OCI-LY7 (cell line): Measurements from ENCODE around the gene THRB. TPM values are rescaled to one million over a fixed set of nuclear protein-coding genes. Genes with fewer than 3 reads are reported as not detected.

Source experiments
- BruUV-seq: library from RNA; stranded (reverse); fragments of 400-500 nt; replicated peaks from 2 replicates; lab custom pipeline; 2021; lab: Mats Ljungman, UMichigan
- CTCF ChIA-PET: fragments of 300-600 bp; sonication (Branson Sonifier 250); formaldehyde crosslinking; loops from one replicate; lab custom pipeline; 2022; ENCODE audit warnings: antibody characterized with exemption; ENCODE audit not compliant: unreplicated experiment; lab: Charles Lee
- POLR2A ChIA-PET: fragments of 300-600 bp; sonication (Branson Sonifier 250); formaldehyde crosslinking; loops from one replicate; lab custom pipeline; 2022; ENCODE audit warnings: antibody characterized with exemption; lab: Charles Lee
- DNase-seq: peaks from one replicate; pipeline ENCODE4 v3.0.0-alpha.2; 2015; ENCODE audit warnings: low spot score
- H2AFZ ChIP-seq: fragments of 200-600 bp; sonication (generic), shearing (Covaris generic); 2 replicates; pipeline ENCODE4 v1.6.1; 2014; ENCODE audit warnings: mild to moderate bottlenecking, antibody characterized with exemption, low read length, moderate library complexity
- H3K27ac ChIP-seq: fragments of 200-600 bp; sonication (generic); 2 replicates; pipeline ENCODE4 v1.5.1; 2014; ENCODE audit warnings: mixed run types, low read depth, mild to moderate bottlenecking, moderate library complexity, low read length, inconsistent platforms; ENCODE audit not compliant: poor library complexity, severe bottlenecking
- H3K36me3 ChIP-seq: fragments of 200-600 bp; sonication (generic); 2 replicates; pipeline ENCODE4 v1.6.1; 2014; ENCODE audit warnings: mild to moderate bottlenecking, antibody characterized with exemption, low read length, moderate library complexity, mixed read lengths; ENCODE audit not compliant: insufficient read depth
- H3K4me1 ChIP-seq: fragments of 200-600 bp; sonication (generic); 2 replicates; pipeline ENCODE4 v1.5.1; 2014; ENCODE audit warnings: mild to moderate bottlenecking, low read length; ENCODE audit not compliant: insufficient read depth, poor library complexity, severe bottlenecking
- H3K4me2 ChIP-seq: fragments of 200-600 bp; sonication (generic); 2 replicates; pipeline ENCODE4 v1.6.1; 2014; ENCODE audit warnings: mild to moderate bottlenecking, low read length
- H3K4me3 ChIP-seq: fragments of 200-600 bp; sonication (generic); 2 replicates; pipeline ENCODE4 v1.5.1; 2014; ENCODE audit warnings: mild to moderate bottlenecking, low read depth, low read length; ENCODE audit not compliant: poor library complexity, severe bottlenecking
- H3K79me2 ChIP-seq: fragments of 200-600 bp; sonication (generic); 2 replicates; pipeline ENCODE4 v1.6.1; 2016; ENCODE audit warnings: low read depth, mild to moderate bottlenecking, low read length, moderate library complexity, mixed read lengths; ENCODE audit not compliant: insufficient read depth
- H3K9me2 ChIP-seq: fragments of 200-600 bp; sonication (generic); 2 replicates; pipeline ENCODE4 v1.6.1; 2016; ENCODE audit warnings: mild to moderate bottlenecking, low read length, mixed read lengths; ENCODE audit not compliant: insufficient read depth
- H3K9me3 ChIP-seq: fragments of 200-600 bp; sonication (generic); 2 replicates; pipeline ENCODE4 v1.6.1; 2014; ENCODE audit warnings: mild to moderate bottlenecking, mixed run types, low read length, mixed read lengths
- H4K20me1 ChIP-seq: fragments of 200-600 bp; sonication (generic); 2 replicates; pipeline ENCODE4 v1.6.1; 2014; ENCODE audit warnings: mild to moderate bottlenecking, antibody characterized with exemption, low read length, moderate library complexity, mixed read lengths; ENCODE audit not compliant: insufficient read depth
- EZH2phosphoT487 ChIP-seq: fragments of 200-600 bp; sonication (generic); IDR thresholded peaks from 2 replicates; pipeline ENCODE4 v1.6.1; 2018; ENCODE audit warnings: low read depth, borderline replicate concordance, mild to moderate bottlenecking, mixed run types, antibody characterized with exemption, low read length, moderate library complexity, mixed read lengths
- intact Hi-C: fragments of 100-400 bp; cut with micrococcal nuclease; formaldehyde crosslinking; loops from one replicate; pipeline ENCODE4 v1.10.0; 2022; ENCODE audit not compliant: unreplicated experiment
- total RNA-seq, 2 experiments: library from RNA; depleted of rRNA in 1 of 2; stranded (reverse); fragments of >200 nt in 1 of 2; shearing (Covaris generic) in 1 of 2; gene quantifications; 2 replicates each; pipeline ENCODE4 v1.2.3, GENCODE V29; 2014 to 2022
- TF ChIP-seq, protein P1 (sequence below): fragments of 200-600 bp; sonication (generic); conservative IDR thresholded peaks from 2 replicates; pipeline ENCODE4 v1.5.1; 2014; ENCODE audit warnings: mild to moderate bottlenecking, antibody characterized with exemption, low read length, moderate library complexity, mixed read lengths

Gene THRB
- total RNA-seq, 2 experiments from 2014 or later = not detected

DNA sequence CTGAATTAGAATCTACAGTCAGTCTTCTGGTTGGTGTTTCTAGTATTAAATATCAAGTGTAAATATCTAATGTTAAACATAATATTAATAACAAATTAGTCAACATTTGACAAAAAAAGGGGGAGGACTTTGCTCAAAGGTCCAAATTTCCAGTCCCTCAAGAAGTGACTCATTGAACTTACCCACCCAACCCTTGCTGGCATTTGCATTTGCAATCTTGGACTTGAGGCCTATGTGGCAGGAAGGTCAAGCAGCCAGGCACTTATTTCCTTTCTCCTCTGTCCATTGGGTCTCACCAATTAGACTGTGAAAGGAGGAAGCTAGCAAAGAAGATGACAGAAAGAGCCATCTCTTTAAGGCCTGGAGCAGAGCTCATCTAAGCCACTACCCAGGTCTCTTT lies 174.0 kb downstream of the THRB start:
- Histone ChIP-seq H3K79me2 (no peaks in the 10 kb centered on the region), H3K9me2 (no peaks in the 10 kb centered on the region), H3K4me1 (no peaks in the 10 kb centered on the region), H4K20me1 (no peaks in the 10 kb centered on the region), H3K36me3 (no peaks in the 10 kb centered on the region), H3K4me3 (no peak overlapping the region), H2AFZ (no peak overlapping the region), H3K9me3 (no peaks in the 10 kb centered on the region), H3K4me2 (no peak overlapping the region), H3K27ac (no peak overlapping the region)
- intact Hi-C loops = no loop called here
- TF ChIP-seq EZH2phosphoT487 = no peak
- TF ChIP-seq, protein P1, sequence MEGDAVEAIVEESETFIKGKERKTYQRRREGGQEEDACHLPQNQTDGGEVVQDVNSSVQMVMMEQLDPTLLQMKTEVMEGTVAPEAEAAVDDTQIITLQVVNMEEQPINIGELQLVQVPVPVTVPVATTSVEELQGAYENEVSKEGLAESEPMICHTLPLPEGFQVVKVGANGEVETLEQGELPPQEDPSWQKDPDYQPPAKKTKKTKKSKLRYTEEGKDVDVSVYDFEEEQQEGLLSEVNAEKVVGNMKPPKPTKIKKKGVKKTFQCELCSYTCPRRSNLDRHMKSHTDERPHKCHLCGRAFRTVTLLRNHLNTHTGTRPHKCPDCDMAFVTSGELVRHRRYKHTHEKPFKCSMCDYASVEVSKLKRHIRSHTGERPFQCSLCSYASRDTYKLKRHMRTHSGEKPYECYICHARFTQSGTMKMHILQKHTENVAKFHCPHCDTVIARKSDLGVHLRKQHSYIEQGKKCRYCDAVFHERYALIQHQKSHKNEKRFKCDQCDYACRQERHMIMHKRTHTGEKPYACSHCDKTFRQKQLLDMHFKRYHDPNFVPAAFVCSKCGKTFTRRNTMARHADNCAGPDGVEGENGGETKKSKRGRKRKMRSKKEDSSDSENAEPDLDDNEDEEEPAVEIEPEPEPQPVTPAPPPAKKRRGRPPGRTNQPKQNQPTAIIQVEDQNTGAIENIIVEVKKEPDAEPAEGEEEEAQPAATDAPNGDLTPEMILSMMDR = no peak
- CTCF ChIA-PET = no interaction called here
- POLR2A ChIA-PET = no interaction called here
- no peak for DNase-seq
- BruUV-seq = no TSS peak

- Histone ChIP-seq H3K4me1 (no peaks in the 10 kb centered on the region), H3K79me2 (no peaks in the 10 kb centered on the region), H3K4me2 (no peak overlapping the region), H4K20me1 (no peaks in the 10 kb centered on the region), H3K27ac (no peak overlapping the region), H3K9me2 (no peaks in the 10 kb centered on the region), H3K9me3 (no peaks in the 10 kb centered on the region), H2AFZ (no peak overlapping the region), H3K36me3 (no peaks in the 10 kb centered on the region), H3K4me3 (no peak overlapping the region)
- BruUV-seq = no TSS peak
- TF ChIP-seq, protein P1 = no peak
- TF ChIP-seq EZH2phosphoT487 = no peak
- no peak for DNase-seq
- intact Hi-C loops = no loop called here
- ChIA-PET CTCF (no interaction called here), POLR2A (no interaction called here)
These were observed 175.9 kb downstream of the THRB start for GRCh38 chr3:24318677-24319287.

- no peak overlapping the region for H3K4me2 ChIP-seq
- H3K79me2 ChIP-seq = no peaks in the 10 kb centered on the region
- H3K9me3 ChIP-seq = no peaks in the 10 kb centered on the region
- H2AFZ ChIP-seq = no peak overlapping the region
- DNase-seq = no peak
- ChIA-PET CTCF (no interaction called here), POLR2A (no interaction called here)
- no TSS peak for BruUV-seq
- no peak overlapping the region for H3K4me3 ChIP-seq
- intact Hi-C loops = no loop called here
- no peak overlapping the region for H3K27ac ChIP-seq
- H3K4me1 ChIP-seq = no peaks in the 10 kb centered on the region
- H3K36me3 ChIP-seq = no peaks in the 10 kb centered on the region
- TF ChIP-seq, protein P1 = no peak
- no peak for TF ChIP-seq EZH2phosphoT487
- no peaks in the 10 kb centered on the region for H4K20me1 ChIP-seq
- no peaks in the 10 kb centered on the region for H3K9me2 ChIP-seq
These were observed 177.7 kb downstream of the THRB start for GRCh38 chr3:24316887-24317383.
